GM21381 (cell line): ENCODE data around the gene TP73.
A peak's percentile ranks its signal among the peaks of the same experiment; 100 is the strongest.
"Not testable (repeated sequence)": the region's sequence is repeated elsewhere in the genome, so short reads cannot be mapped to it uniquely, and the experiment has no call there.

Source experiments
- ATAC-seq: cut with Tn5 transposase; IDR thresholded peaks from one replicate; pipeline ENCODE4 v1.9.1; 2021; ENCODE audit warnings: mild to moderate bottlenecking, moderate library complexity; ENCODE audit not compliant: unreplicated experiment

Gene TP73

GRCh38 chr1:3740042-3740441, 87.7 kb downstream of the TP73 start:
- no peak for ATAC-seq

- ATAC-seq, result no peak
These were observed 88.4 kb downstream of the TP73 start for GRCh38 chr1:3740752-3741151.

- ATAC-seq, result no peak
These were observed 89.5 kb downstream of the TP73 start for GRCh38 chr1:3741566-3742438.

- ATAC-seq, result no peak
These were observed 90.4 kb downstream of the TP73 start for GRCh38 chr1:3742439-3743298.

GRCh38 chr1:3743421-3743820, 91.1 kb downstream of the TP73 start:
- ATAC-seq, result no peak

- no peak for ATAC-seq
These were observed 91.5 kb downstream of the TP73 start for GRCh38 chr1:3743826-3744225.

GRCh38 chr1:3744646-3745045, 92.3 kb downstream of the TP73 start:
- no peak for ATAC-seq

GRCh38 chr1:3745071-3745470, 92.8 kb downstream of the TP73 start:
- no peak for ATAC-seq

- ATAC-seq, result no peak
These were observed 93.5 kb downstream of the TP73 start for GRCh38 chr1:3745590-3746381.

GRCh38 chr1:3746389-3746829, 94.1 kb downstream of the TP73 start:
- ATAC-seq, result no peak

- peak; percentile 97 for ATAC-seq
These were observed 94.7 kb downstream of the TP73 start for GRCh38 chr1:3746830-3747521.

GRCh38 chr1:3747522-3747848, 95.2 kb downstream of the TP73 start:
- ATAC-seq, result no peak

GRCh38 chr1:3747903-3748302, 95.6 kb downstream of the TP73 start:
- ATAC-seq, result no peak

- ATAC-seq, result not testable (repeated sequence)
These were observed 96.1 kb downstream of the TP73 start for GRCh38 chr1:3748316-3748900.

GRCh38 chr1:3749512-3749911, 97.2 kb downstream of the TP73 start:
- no peak for ATAC-seq

GRCh38 chr1:3750741-3751140, 98.4 kb downstream of the TP73 start:
- ATAC-seq, result no peak

- ATAC-seq, result no peak
These were observed 100.2 kb downstream of the TP73 start, which contains the start of gene CCDC27 for GRCh38 chr1:3752400-3752945. Gene CCDC27 (plus strand): TSS chr1:3752450. CDS start chr1:3752482, 32 bp downstream.

GRCh38 chr1:3753656-3754454, 101.5 kb downstream of the TP73 start:
- ATAC-seq, result no peak

GRCh38 chr1:3756394-3756793, 104.1 kb downstream of the TP73 start:
- no peak for ATAC-seq
